CD14-positive monocyte (primary cell): Measurements from ENCODE around the gene STMN3. TPM values are rescaled to one million over a fixed set of nuclear protein-coding genes. Genes with fewer than 3 reads are reported as not detected.

Source experiments
- DNase-seq, 3 donors: peaks; one replicate each; pipeline ENCODE4 v3.0.0-alpha.2; 2011 to 2022
- H2AFZ ChIP-seq: 2 replicates; pipeline ENCODE4 v1.6.0; 2012; ENCODE audit warnings: mild to moderate bottlenecking, low read depth, low read length, inconsistent platforms; ENCODE audit not compliant: insufficient read depth, poor library complexity, severe bottlenecking
- H3K27ac ChIP-seq, 2 donors: 1 replicate in 1 of 2; 2 replicates in 1 of 2; pipeline ENCODE4 v1.5.1; 2012 to 2013; ENCODE audit warnings: low read length in 2 of 2, control low read depth in 1 of 2, inconsistent platforms in 1 of 2, low read depth in 1 of 2, mild to moderate bottlenecking in 1 of 2
- H3K27me3 ChIP-seq, 2 donors: one replicate each; pipeline versions ENCODE4 v1.6.0 to v1.6.1; 2011 to 2013; ENCODE audit warnings: low read length in 2 of 2; ENCODE audit not compliant: control insufficient read depth in 2 of 2, insufficient read depth in 2 of 2
- H3K36me3 ChIP-seq, 2 donors: replicated peaks in 1 of 2; 1 replicate in 1 of 2; 2 replicates in 1 of 2; pipeline versions ENCODE4 v1.5.1 to v1.6.1; 2012 to 2013; ENCODE audit warnings: low read length in 2 of 2, control low read depth in 1 of 2, inconsistent platforms in 1 of 2, mild to moderate bottlenecking in 1 of 2; ENCODE audit not compliant: insufficient read depth in 2 of 2, control insufficient read depth in 1 of 2
- H3K4me1 ChIP-seq, 2 donors: 1 replicate in 1 of 2; 2 replicates in 1 of 2; pipeline versions ENCODE4 v1.5.1 to v1.6.1; 2012 to 2013; ENCODE audit warnings: low read length in 2 of 2, control low read depth in 1 of 2, inconsistent platforms in 1 of 2, mild to moderate bottlenecking in 1 of 2, moderate library complexity in 1 of 2; ENCODE audit not compliant: insufficient read depth in 2 of 2, control insufficient read depth in 1 of 2
- H3K4me2 ChIP-seq: replicated peaks from 2 replicates; pipeline ENCODE3; 2012; ENCODE audit warnings: low read length, moderate library complexity, mild to moderate bottlenecking; ENCODE audit not compliant: poor library complexity, severe bottlenecking; ENCODE audit errors: extremely low read depth
- H3K4me3 ChIP-seq, 3 experiments: fragments of 200-600 bp in 1 of 3; sonication (generic) in 1 of 3; replicated peaks in 1 of 3; 1 replicate in 2 of 3; 2 replicates in 1 of 3; pipeline ENCODE4 v1.5.1; 2011 to 2013; ENCODE audit warnings: low read length in 3 of 3, mild to moderate bottlenecking in 3 of 3, control low read depth in 2 of 3, low read depth in 2 of 3, inconsistent platforms in 1 of 3, moderate library complexity in 1 of 3
- H3K79me2 ChIP-seq: 2 replicates; pipeline ENCODE4 v1.6.0; 2012; ENCODE audit warnings: mild to moderate bottlenecking, control low read depth, inconsistent platforms, low read length, moderate library complexity; ENCODE audit not compliant: insufficient read depth
- H3K9ac ChIP-seq: 2 replicates; pipeline ENCODE4 v1.6.0; 2017; ENCODE audit warnings: low read length, mild to moderate bottlenecking; ENCODE audit not compliant: insufficient read depth, poor library complexity, severe bottlenecking
- H3K9me3 ChIP-seq, 2 donors: replicated peaks in 1 of 2; 1 replicate in 1 of 2; 2 replicates in 1 of 2; pipeline versions ENCODE4 v1.5.1 to v1.6.1; 2012 to 2013; ENCODE audit warnings: low read length in 2 of 2, control low read depth in 1 of 2; ENCODE audit not compliant: control insufficient read depth in 1 of 2, insufficient read depth in 1 of 2
- H4K20me1 ChIP-seq: 2 replicates; pipeline ENCODE4 v1.6.0; 2012; ENCODE audit warnings: mild to moderate bottlenecking, low read length, control low read depth, moderate library complexity; ENCODE audit not compliant: insufficient read depth
- H3K27ac Mint-ChIP-seq, 7 donors: one replicate each; pipeline ENCODE4 v1.8.0; 2020; ENCODE audit warnings: mild to moderate bottlenecking in 7 of 7, mixed read lengths in 7 of 7, moderate library complexity in 6 of 7, inconsistent platforms in 2 of 7
- H3K27me3 Mint-ChIP-seq, 3 donors: one replicate each; pipeline ENCODE4 v1.8.0; 2021 to 2022; ENCODE audit warnings: low read depth in 3 of 3, mild to moderate bottlenecking in 3 of 3, mixed read lengths in 3 of 3, moderate library complexity in 3 of 3, inconsistent platforms in 1 of 3
- H3K36me3 Mint-ChIP-seq, 2 donors: one replicate each; pipeline ENCODE4 v1.8.0; 2020; ENCODE audit warnings: mixed read lengths in 2 of 2, inconsistent platforms in 1 of 2, mild to moderate bottlenecking in 1 of 2
- H3K4me1 Mint-ChIP-seq: one replicate; pipeline ENCODE4 v1.8.0; 2020; ENCODE audit warnings: mild to moderate bottlenecking, mixed read lengths
- H3K4me3 Mint-ChIP-seq, 2 donors: one replicate each; pipeline ENCODE4 v1.8.0; 2020; ENCODE audit warnings: mild to moderate bottlenecking in 2 of 2, mixed read lengths in 2 of 2, moderate library complexity in 1 of 2
- H3K9me3 Mint-ChIP-seq, 7 donors: one replicate each; pipeline ENCODE4 v1.8.0; 2020 to 2022; ENCODE audit warnings: mixed read lengths in 7 of 7, mild to moderate bottlenecking in 6 of 7, moderate library complexity in 6 of 7, inconsistent platforms in 2 of 7
- CTCF ChIP-seq: fragments of 200-600 bp; IDR thresholded peaks from one replicate; pipeline ENCODE4 v1.8.0; 2022; ENCODE audit warnings: antibody characterized with exemption, mild to moderate bottlenecking
- WGBS: methylation state at CpG from one replicate; pipeline ENCODE4 v1.1.5; 2013; ENCODE audit warnings: missing lambda C conversion rate; ENCODE audit not compliant: insufficient coverage; 5-methylcytosine and 5-hydroxymethylcytosine counted together
- intact Hi-C, 2 donors: fragments of 100-400 bp; cut with micrococcal nuclease; formaldehyde crosslinking; loops; one replicate each; pipeline versions ENCODE4 v1.15.0 to v1.15.1; 2023
- polyA plus RNA-seq, 3 donors: library from polyadenylated mRNA; depleted of rRNA in 1 of 3; unstranded in 2 of 3; stranded (reverse) in 1 of 3; fragments of 300-500 nt in 2 of 3; fragments of >200 nt in 1 of 3; fragmentation: Illumina TruSeq in 2 of 3; gene quantifications; 1 replicate in 2 of 3; 2 replicates in 1 of 3; pipeline ENCODE4 v1.2.3, GENCODE V29; 2012 to 2021

Gene STMN3
- polyA plus RNA-seq, 3 donors: 0.10 to 8.1 (median 0.15) TPM

- H3K36me3 Mint-ChIP-seq: peaks cover 5 to 11% of the 10 kb centered on the region in 2 donors
- peak overlapping the region in 2 of 7 donors; percentile 60 to 73 for H3K27ac Mint-ChIP-seq
- WGBS: 91% methylated on average over 34 of the region's 40 CpGs
- Histone ChIP-seq H3K4me1 (peaks cover 31% of the 10 kb centered on the region in 2 donors), H3K27me3 (no peaks in the 10 kb centered on the region), H3K36me3 (peaks cover 0 to 10% of the 10 kb centered on the region in 2 donors), H3K4me2 (no peak overlapping the region), H3K9ac (no peak overlapping the region), H4K20me1 (no peaks in the 10 kb centered on the region), H2AFZ (no peak overlapping the region), H3K79me2 (no peaks in the 10 kb centered on the region), H3K27ac (no peak overlapping the region), H3K9me3 (no peaks in the 10 kb centered on the region), H3K4me3 (no peak overlapping the region)
- peaks cover 0 to 1% (median 0%) of the 10 kb centered on the region in 3 donors for H3K27me3 Mint-ChIP-seq
- no peak for TF ChIP-seq CTCF
- peaks cover 27% of the 10 kb centered on the region for H3K4me1 Mint-ChIP-seq
- intact Hi-C loops: no loop called here
- no peak overlapping the region for H3K4me3 Mint-ChIP-seq
- DNase-seq: no peak
- H3K9me3 Mint-ChIP-seq: no peaks in the 10 kb centered on the region
Observed at GRCh38 chr20:63690003-63690897, 37.0 kb upstream of the STMN3 start.

- Mint-ChIP-seq H3K36me3 (peaks cover 5 to 11% of the 10 kb centered on the region in 2 donors), H3K27ac (no peak overlapping the region), H3K27me3 (peaks cover 0 to 3% (median 0%) of the 10 kb centered on the region in 3 donors), H3K9me3 (no peaks in the 10 kb centered on the region), H3K4me3 (no peak overlapping the region), H3K4me1 (peaks cover 35% of the 10 kb centered on the region)
- H3K9me3 ChIP-seq: no peaks in the 10 kb centered on the region
- TF ChIP-seq CTCF: no peak
- WGBS: 96% methylated on average over 37 of the region's 44 CpGs
- intact Hi-C loops: no loop called here
- no peak overlapping the region for H3K27ac ChIP-seq
- H3K4me1 ChIP-seq: peaks cover 31 to 37% of the 10 kb centered on the region in 2 donors
- peaks cover 0 to 7% of the 10 kb centered on the region in 2 donors for H3K36me3 ChIP-seq
- no peak overlapping the region for H3K4me2 ChIP-seq
- DNase-seq: no peak
- no peak overlapping the region for H3K9ac ChIP-seq
- H2AFZ ChIP-seq: no peak overlapping the region
- no peaks in the 10 kb centered on the region for H4K20me1 ChIP-seq
- no peaks in the 10 kb centered on the region for H3K79me2 ChIP-seq
- H3K4me3 ChIP-seq: no peak overlapping the region
- no peaks in the 10 kb centered on the region for H3K27me3 ChIP-seq
Observed at GRCh38 chr20:63689046-63690002, 36.1 kb upstream of the STMN3 start.
